H1 (cell line): ENCODE data around the gene LAMA3. TPM values are rescaled to one million over a fixed set of nuclear protein-coding genes. Genes with fewer than 3 reads are reported as not detected.

ENCODE experiments used
- CTCF ChIA-PET: fragments of 300-600 bp; sonication (Branson Sonifier 250); formaldehyde crosslinking; loops from one replicate; lab custom pipeline; 2021; ENCODE audit not compliant: partially characterized antibody; lab: Charles Lee
- POLR2A ChIA-PET: fragments of 300-600 bp; sonication (Branson Sonifier 250); formaldehyde crosslinking; loops from one replicate; lab custom pipeline; 2021; ENCODE audit warnings: inconsistent platforms; ENCODE audit not compliant: partially characterized antibody; lab: Charles Lee
- DNase-seq, 2 experiments: peaks; one replicate each; pipeline versions ENCODE4 v3.0.0 to v3.0.0-alpha.2; 2010 to 2022; ENCODE audit warnings: low spot score in 2 of 2, low read depth in 1 of 2, mixed read lengths in 1 of 2
- FAIRE-seq: peaks from 2 replicates; lab custom pipeline; 2011; peaks lifted over from hg19 to GRCh38; lab: Jason Lieb, UNC
- H2AFZ ChIP-seq: 2 replicates; pipeline ENCODE4 v1.8.1; 2012; ENCODE audit warnings: low read length, inconsistent platforms
- H2AK5ac ChIP-seq: 2 replicates; pipeline ENCODE4 v1.6.1; 2013; ENCODE audit warnings: low read depth, low read length
- H2BK120ac ChIP-seq: replicated peaks from 2 replicates; pipeline ENCODE3; 2013; ENCODE audit warnings: low read depth, low read length, inconsistent platforms
- H2BK12ac ChIP-seq: 2 replicates; pipeline ENCODE4 v1.6.1; 2013; ENCODE audit warnings: low read depth, low read length
- H2BK15ac ChIP-seq: 2 replicates; pipeline ENCODE4 v1.6.1; 2013; ENCODE audit warnings: low read length
- H2BK20ac ChIP-seq: 2 replicates; pipeline ENCODE4 v1.6.1; 2013; ENCODE audit warnings: low read length
- H2BK5ac ChIP-seq: 2 replicates; pipeline ENCODE4 v1.6.1; 2013; ENCODE audit warnings: low read depth, low read length
- H3K14ac ChIP-seq: 2 replicates; pipeline ENCODE4 v1.6.1; 2013; ENCODE audit warnings: inconsistent platforms; ENCODE audit not compliant: insufficient read length
- H3K18ac ChIP-seq: 2 replicates; pipeline ENCODE4 v1.6.1; 2013; ENCODE audit warnings: low read length; ENCODE audit errors: extremely low read depth
- H3K23ac ChIP-seq: 2 replicates; pipeline ENCODE4 v1.6.1; 2013; ENCODE audit warnings: inconsistent platforms; ENCODE audit not compliant: insufficient read length
- H3K23me2 ChIP-seq: 2 replicates; pipeline ENCODE4 v1.6.1; 2013; ENCODE audit warnings: low read depth, low read length
- H3K27ac ChIP-seq: 2 replicates; pipeline ENCODE4 v1.6.1; 2011; ENCODE audit warnings: low read depth, low read length, inconsistent platforms
- H3K27me3 ChIP-seq, 4 experiments: replicated peaks in 1 of 4; 1 replicate in 1 of 4; 2 replicates in 3 of 4; pipeline versions ENCODE4 v1.6.1 to v1.8.1; 2011 to 2013; ENCODE audit warnings: low read length in 3 of 4, mild to moderate bottlenecking in 3 of 4, inconsistent platforms in 2 of 4, mixed read lengths in 2 of 4, moderate library complexity in 1 of 4; ENCODE audit not compliant: control insufficient read depth in 3 of 4, insufficient read depth in 3 of 4; ENCODE audit errors: extremely low read depth in 1 of 4
- H3K36me3 ChIP-seq, 4 experiments: 2 replicates each; pipeline versions ENCODE4 v1.6.1 to v1.8.1; 2011 to 2013; ENCODE audit warnings: mild to moderate bottlenecking in 4 of 4, low read length in 3 of 4, moderate library complexity in 2 of 4, control low read depth in 1 of 4, inconsistent platforms in 1 of 4; ENCODE audit not compliant: insufficient read depth in 4 of 4, control insufficient read depth in 2 of 4
- H3K4ac ChIP-seq: replicated peaks from 2 replicates; pipeline ENCODE3; 2013; ENCODE audit warnings: low read length, low read depth, mixed read lengths, inconsistent platforms; ENCODE audit not compliant: insufficient read length
- H3K4me1 ChIP-seq, 4 experiments: replicated peaks in 1 of 4; 1 replicate in 1 of 4; 2 replicates in 3 of 4; pipeline versions ENCODE4 v1.6.1 to v1.8.1; 2011 to 2013; ENCODE audit warnings: low read length in 3 of 4, inconsistent platforms in 2 of 4, mixed read lengths in 1 of 4; ENCODE audit not compliant: insufficient read depth in 4 of 4, control insufficient read depth in 3 of 4
- H3K4me2 ChIP-seq, 2 experiments: 2 replicates each; pipeline versions ENCODE4 v1.6.1 to v1.8.1; 2011 to 2013; ENCODE audit warnings: low read depth in 2 of 2, low read length in 2 of 2, control low read depth in 1 of 2, inconsistent platforms in 1 of 2, mild to moderate bottlenecking in 1 of 2; ENCODE audit not compliant: insufficient read depth in 1 of 2
- H3K4me3 ChIP-seq, 4 experiments: fragments of 200-600, 300-600 bp in 1 of 4; sonication (generic), shearing (Covaris generic), sonication (Bioruptor Twin) in 1 of 4; 2 replicates each; pipeline versions ENCODE4 v1.5.1 to v1.8.1; 2011 to 2016; ENCODE audit warnings: low read length in 4 of 4, low read depth in 3 of 4, control low read depth in 2 of 4, inconsistent platforms in 2 of 4, mild to moderate bottlenecking in 2 of 4, mixed read lengths in 1 of 4, moderate library complexity in 1 of 4; ENCODE audit not compliant: insufficient read depth in 2 of 4; ENCODE audit errors: extremely low read depth in 1 of 4
- H3K56ac ChIP-seq: replicated peaks from 2 replicates; pipeline ENCODE3; 2013; ENCODE audit warnings: low read depth, mild to moderate bottlenecking, mixed read lengths, low read length, inconsistent platforms; ENCODE audit not compliant: insufficient read length
- H3K79me1 ChIP-seq: 2 replicates; pipeline ENCODE4 v1.6.1; 2013; ENCODE audit warnings: low read depth, low read length, control low read depth
- H3K79me2 ChIP-seq, 2 experiments: 2 replicates each; pipeline versions ENCODE4 v1.6.1 to v1.8.1; 2012 to 2013; ENCODE audit warnings: low read length in 2 of 2, mild to moderate bottlenecking in 2 of 2, inconsistent platforms in 1 of 2; ENCODE audit not compliant: insufficient read depth in 2 of 2, control insufficient read depth in 1 of 2
- H3K9ac ChIP-seq, 4 experiments: replicated peaks in 1 of 4; 1 replicate in 1 of 4; 2 replicates in 3 of 4; pipeline versions ENCODE4 v1.6.1 to v1.8.1; 2011 to 2013; ENCODE audit warnings: low read depth in 3 of 4, low read length in 3 of 4, control low read depth in 2 of 4, mild to moderate bottlenecking in 2 of 4, moderate library complexity in 2 of 4, inconsistent platforms in 1 of 4; ENCODE audit errors: extremely low read depth in 1 of 4
- H3K9me3 ChIP-seq, 2 experiments: 2 replicates each; pipeline versions ENCODE4 v1.6.1 to v1.8.1; 2012 to 2013; ENCODE audit warnings: mild to moderate bottlenecking in 2 of 2, moderate library complexity in 2 of 2, control low read depth in 1 of 2, inconsistent platforms in 1 of 2, low read depth in 1 of 2, low read length in 1 of 2, mixed read lengths in 1 of 2; ENCODE audit not compliant: insufficient read depth in 2 of 2
- H4K20me1 ChIP-seq, 2 experiments: replicated peaks in 1 of 2; 2 replicates each; pipeline versions ENCODE3 to v1.8.1; 2011 to 2013; ENCODE audit warnings: inconsistent platforms in 2 of 2, low read length in 2 of 2, mild to moderate bottlenecking in 1 of 2; ENCODE audit not compliant: insufficient read depth in 2 of 2, control insufficient read depth in 1 of 2
- H4K5ac ChIP-seq: 2 replicates; pipeline ENCODE4 v1.6.1; 2013; ENCODE audit warnings: low read length, low read depth, mixed read lengths, inconsistent platforms; ENCODE audit not compliant: insufficient read length
- H4K8ac ChIP-seq: 2 replicates; pipeline ENCODE4 v1.8.0; 2013; ENCODE audit warnings: mild to moderate bottlenecking, moderate library complexity, low read length, inconsistent platforms; ENCODE audit not compliant: insufficient read depth; ENCODE audit errors: extremely low read depth
- H4K91ac ChIP-seq: replicated peaks from 2 replicates; pipeline ENCODE3; 2013; ENCODE audit warnings: low read length, mixed read lengths, inconsistent platforms; ENCODE audit not compliant: insufficient read length
- BACH1 ChIP-seq: IDR thresholded peaks from 2 replicates; pipeline ENCODE4 v1.6.1; 2012; ENCODE audit warnings: low read length, improper control_type of control experiment
- FOSL1 ChIP-seq: IDR thresholded peaks from 2 replicates; pipeline ENCODE4 v1.6.1; 2011; ENCODE audit warnings: mild to moderate bottlenecking, low read depth, low read length, moderate library complexity; ENCODE audit not compliant: insufficient read depth
- RBBP5 ChIP-seq: IDR thresholded peaks from 2 replicates; pipeline ENCODE4 v1.7.1; 2012; ENCODE audit warnings: low read depth, mild to moderate bottlenecking, inconsistent platforms, low read length, moderate library complexity, borderline replicate concordance
- SIN3A ChIP-seq, 2 experiments: IDR thresholded peaks in 1 of 2; conservative IDR thresholded peaks in 1 of 2; 2 replicates each; pipeline ENCODE4 v1.6.1; 2011 to 2012; ENCODE audit warnings: low read length in 2 of 2, improper control_type of control experiment in 1 of 2, low read depth in 1 of 2, mild to moderate bottlenecking in 1 of 2
- SRF ChIP-seq: IDR thresholded peaks from 2 replicates; pipeline ENCODE4 v1.6.1; 2011; ENCODE audit warnings: mild to moderate bottlenecking, low read depth, low read length, moderate library complexity
- SUZ12 ChIP-seq: fragments of 200-600 bp; sonication (generic); IDR thresholded peaks from 2 replicates; pipeline ENCODE4 v1.6.1; 2012; ENCODE audit warnings: mild to moderate bottlenecking, inconsistent platforms, low read length, moderate library complexity, mixed read lengths
- TAF7 ChIP-seq: optimal IDR thresholded peaks from 2 replicates; pipeline ENCODE3; 2011; ENCODE audit warnings: low read depth, mild to moderate bottlenecking, inconsistent platforms, low read length, moderate library complexity, borderline replicate concordance
- TCF12 ChIP-seq: IDR thresholded peaks from 2 replicates; pipeline ENCODE4 v1.6.1; 2011; ENCODE audit warnings: low read depth, mild to moderate bottlenecking, low read length
- WGBS, 2 experiments: shearing (Covaris generic) in 1 of 2; methylation state at CpG; one replicate each; pipeline versions ENCODE4 v1.1.6 to v1.1.7; 2013 to 2015; ENCODE audit warnings: low lambda C conversion rate in 2 of 2, mixed read lengths in 2 of 2, inconsistent platforms in 1 of 2, low coverage in 1 of 2, missing lambda C conversion rate in 1 of 2; ENCODE audit not compliant: insufficient replicate concordance in 2 of 2, insufficient coverage in 1 of 2, insufficient read length in 1 of 2; ENCODE audit errors: extremely low coverage in 1 of 2, missing lambda C conversion rate in 1 of 2; 5-methylcytosine and 5-hydroxymethylcytosine counted together
- polyA plus RNA-seq, 7 experiments: library from polyadenylated mRNA; depleted of rRNA in 3 of 7; stranded (reverse) in 5 of 7; unstranded in 2 of 7; fragments of >200 nt in 5 of 7; fragments of 200-250 nt in 2 of 7; gene quantifications; 1 replicate in 5 of 7; 2 replicates in 1 of 7; 4 replicates in 1 of 7; pipeline versions ENCODE4 v1.2.1 to v1.2.3, GENCODE V29; 2011 to 2013; ENCODE audit warnings: missing spikeins in 2 of 7, mixed read lengths in 2 of 7
- total RNA-seq: library from RNA; stranded (reverse); fragmentation: NEBNext Ultra II Directional; extraction: Animal tissue kit (Norgen Biotek cat#: 25700); gene quantifications from 2 replicates; pipeline ENCODE4 v1.2.1, GENCODE V29; 2021
- TF ChIP-seq, protein P1 (sequence below): IDR thresholded peaks from 2 replicates; pipeline ENCODE4 v1.6.1; 2012; ENCODE audit warnings: inconsistent platforms
- TF ChIP-seq, protein P2 (sequence below), 3 experiments: IDR thresholded peaks; 1 replicate in 2 of 3; 2 replicates in 1 of 3; pipeline versions ENCODE4 v1.5.1 to v1.6.1; 2011; ENCODE audit warnings: low read length in 3 of 3, mild to moderate bottlenecking in 3 of 3, inconsistent platforms in 2 of 3, low read depth in 1 of 3, moderate library complexity in 1 of 3; ENCODE audit not compliant: insufficient read depth in 1 of 3; ENCODE audit errors: control extremely low read depth in 1 of 3

LAMA3 gene
- total and polyA plus RNA-seq, 2 of the 8 experiments (the other 6 are each of a cell fraction or from before 2014, with no cell fraction given): 0.76 to 5.0 TPM

DNA sequence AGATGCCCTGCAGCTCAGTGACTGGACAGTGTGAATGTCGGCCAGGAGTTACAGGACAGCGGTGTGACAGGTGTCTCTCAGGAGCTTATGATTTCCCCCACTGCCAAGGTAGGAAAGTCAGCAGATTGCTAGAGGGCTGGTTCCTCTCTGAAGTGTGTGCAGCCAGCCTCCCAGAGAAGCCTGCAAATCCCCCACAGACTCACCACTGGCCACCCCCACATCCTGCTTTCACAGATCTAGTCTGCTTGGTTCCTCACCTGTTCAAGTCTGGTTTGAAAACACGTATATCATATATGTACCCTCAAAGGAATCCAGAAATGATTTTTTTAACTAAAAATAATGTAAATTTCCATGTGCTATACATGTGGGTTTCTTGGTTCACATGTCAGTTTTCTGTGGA, 121.1 kb downstream of the LAMA3 start:
- Histone ChIP-seq H2BK5ac (no peak overlapping the region), H2BK20ac (no peak overlapping the region; the same call in 1 of the 2 replicates), H3K4me3 (no peak overlapping the region), H3K23ac (no peak overlapping the region), H3K79me1 (no peaks in the 10 kb centered on the region), H3K4ac (no peak overlapping the region), H3K56ac (no peak overlapping the region), H2BK120ac (no peak overlapping the region), H4K5ac (no peak overlapping the region), H3K27me3 (no peaks in the 10 kb centered on the region), H2BK12ac (no peak overlapping the region), H3K79me2 (no peaks in the 10 kb centered on the region), H3K4me2 (no peak overlapping the region), H3K18ac (no peak overlapping the region), H3K36me3 (no peaks in the 10 kb centered on the region), H3K9me3 (no peaks in the 10 kb centered on the region), H2AFZ (no peak overlapping the region), H2BK15ac (no peak overlapping the region), H2AK5ac (no peak overlapping the region), H4K20me1 (no peaks in the 10 kb centered on the region), H3K23me2 (no peaks in the 10 kb centered on the region), H3K14ac (no peak overlapping the region), H4K91ac (no peak overlapping the region), H4K8ac (no peak overlapping the region), H3K9ac (no peak overlapping the region), H3K4me1 (peaks cover 0 to 4% (median 2%) of the 10 kb centered on the region in 4 experiments; a peak in 4 of 7 replicates), H3K27ac (no peak overlapping the region)
- 88% methylated on average over 3 of the region's 3 CpGs; no CpG with 5 or more reads in 1 of the 2 experiments for whole genome bisulfite sequencing, 2 experiments
- POLR2A ChIA-PET: no interaction called here
- CTCF ChIA-PET: interaction anchor here (0.9 to 3.0 kb wide), 4 partner anchors 19 to 188 kb away, joined by 3 to 19 read pairs (median 4); no protein-coding TSS in a partner anchor
- FAIRE-seq (no peak), DNase-seq (no peak)
- TF ChIP-seq SUZ12 (no peak), SIN3A (conservative IDR thresholded peaks at IDR 0.05 in 1 of 2, IDR thresholded peaks at IDR 0.05 in 1 of 2; ENCODE audit: low read depth in 1 of 2, low read length in 2 of 2) (no peak), BACH1 (no peak), SRF (no peak), TCF12 (no peak), FOSL1 (no peak), TAF7 (no peak), RBBP5 (no peak)
- TF ChIP-seq, protein P1, sequence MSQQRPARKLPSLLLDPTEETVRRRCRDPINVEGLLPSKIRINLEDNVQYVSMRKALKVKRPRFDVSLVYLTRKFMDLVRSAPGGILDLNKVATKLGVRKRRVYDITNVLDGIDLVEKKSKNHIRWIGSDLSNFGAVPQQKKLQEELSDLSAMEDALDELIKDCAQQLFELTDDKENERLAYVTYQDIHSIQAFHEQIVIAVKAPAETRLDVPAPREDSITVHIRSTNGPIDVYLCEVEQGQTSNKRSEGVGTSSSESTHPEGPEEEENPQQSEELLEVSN: no peak
- TF ChIP-seq, protein P2, sequence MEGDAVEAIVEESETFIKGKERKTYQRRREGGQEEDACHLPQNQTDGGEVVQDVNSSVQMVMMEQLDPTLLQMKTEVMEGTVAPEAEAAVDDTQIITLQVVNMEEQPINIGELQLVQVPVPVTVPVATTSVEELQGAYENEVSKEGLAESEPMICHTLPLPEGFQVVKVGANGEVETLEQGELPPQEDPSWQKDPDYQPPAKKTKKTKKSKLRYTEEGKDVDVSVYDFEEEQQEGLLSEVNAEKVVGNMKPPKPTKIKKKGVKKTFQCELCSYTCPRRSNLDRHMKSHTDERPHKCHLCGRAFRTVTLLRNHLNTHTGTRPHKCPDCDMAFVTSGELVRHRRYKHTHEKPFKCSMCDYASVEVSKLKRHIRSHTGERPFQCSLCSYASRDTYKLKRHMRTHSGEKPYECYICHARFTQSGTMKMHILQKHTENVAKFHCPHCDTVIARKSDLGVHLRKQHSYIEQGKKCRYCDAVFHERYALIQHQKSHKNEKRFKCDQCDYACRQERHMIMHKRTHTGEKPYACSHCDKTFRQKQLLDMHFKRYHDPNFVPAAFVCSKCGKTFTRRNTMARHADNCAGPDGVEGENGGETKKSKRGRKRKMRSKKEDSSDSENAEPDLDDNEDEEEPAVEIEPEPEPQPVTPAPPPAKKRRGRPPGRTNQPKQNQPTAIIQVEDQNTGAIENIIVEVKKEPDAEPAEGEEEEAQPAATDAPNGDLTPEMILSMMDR (IDR thresholded peaks at IDR 0.05; ENCODE audit: control extremely low read depth in 1 of 3, insufficient read depth in 1 of 3, low read depth in 1 of 3, low read length in 3 of 3): no peak
